HG03469 (cell line): Measurements from ENCODE around the gene RYR2.

Experiments
- ATAC-seq: cut with Tn5 transposase; IDR thresholded peaks from one replicate; pipeline ENCODE4 v1.9.1; 2021; ENCODE audit warnings: mild to moderate bottlenecking, moderate library complexity, moderate number of reproducible peaks; ENCODE audit not compliant: unreplicated experiment

The RYR2 gene

DNA sequence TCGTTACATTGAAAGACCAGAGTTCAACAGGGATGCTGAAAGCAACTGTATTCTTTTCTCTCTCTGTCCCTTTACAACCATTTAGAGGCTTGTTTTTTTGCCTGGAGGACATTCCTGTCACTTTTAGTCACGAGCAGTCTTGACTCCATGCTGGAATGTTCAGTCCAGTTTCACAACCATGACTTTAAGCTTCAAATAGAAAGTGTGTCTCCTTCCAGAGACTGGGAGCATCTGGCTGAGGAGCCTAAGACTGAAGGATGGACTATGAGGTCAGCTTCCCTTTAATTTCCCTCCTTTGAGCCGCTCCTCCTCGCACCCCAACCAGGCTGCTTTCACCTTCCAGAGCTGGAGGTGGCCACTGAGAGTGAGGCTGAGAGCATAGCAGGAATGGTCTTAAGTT is 10.5 kb upstream of the RYR2 start:
- no peak for ATAC-seq

DNA sequence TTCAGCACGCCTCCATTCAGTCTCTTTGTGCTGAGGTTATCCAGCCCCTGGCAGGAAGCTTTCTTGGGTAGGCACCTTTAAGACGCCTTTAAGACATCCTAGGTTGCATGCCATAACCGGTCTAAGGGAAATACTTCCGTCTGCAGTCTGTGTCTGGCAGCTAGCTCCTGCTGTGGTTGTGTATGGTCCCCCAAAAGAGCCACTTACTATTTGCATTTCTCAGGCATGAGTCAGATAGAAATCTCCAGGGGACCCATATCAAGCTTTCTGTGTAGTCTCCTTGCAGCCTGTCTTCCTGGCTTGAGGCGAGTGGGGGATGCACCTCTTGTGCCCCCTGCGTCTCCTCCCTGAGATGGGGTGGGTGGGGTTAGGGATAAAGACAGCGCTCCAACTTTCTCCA is 10.0 kb upstream of the RYR2 start:
- peak; percentile 98 for ATAC-seq

DNA sequence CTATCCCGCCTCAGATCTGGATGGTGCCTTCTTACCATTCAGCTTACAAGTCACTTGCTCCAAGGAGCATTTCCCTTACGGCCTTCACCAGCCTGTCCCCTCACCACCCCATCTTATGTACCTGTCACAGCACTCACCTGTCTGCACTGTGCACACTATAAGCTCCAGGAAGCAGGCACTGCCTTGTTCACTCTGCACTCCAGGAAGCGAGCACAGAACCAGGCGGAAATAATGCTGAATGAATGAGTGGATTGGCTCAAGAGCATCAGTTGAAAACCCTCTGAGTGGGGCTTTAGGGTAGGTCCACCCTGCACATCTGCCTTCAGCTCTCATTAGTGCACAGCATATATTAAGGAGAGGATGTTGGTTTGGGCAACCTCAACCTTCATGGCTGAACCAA is 8.9 kb upstream of the RYR2 start:
- no peak for ATAC-seq

DNA sequence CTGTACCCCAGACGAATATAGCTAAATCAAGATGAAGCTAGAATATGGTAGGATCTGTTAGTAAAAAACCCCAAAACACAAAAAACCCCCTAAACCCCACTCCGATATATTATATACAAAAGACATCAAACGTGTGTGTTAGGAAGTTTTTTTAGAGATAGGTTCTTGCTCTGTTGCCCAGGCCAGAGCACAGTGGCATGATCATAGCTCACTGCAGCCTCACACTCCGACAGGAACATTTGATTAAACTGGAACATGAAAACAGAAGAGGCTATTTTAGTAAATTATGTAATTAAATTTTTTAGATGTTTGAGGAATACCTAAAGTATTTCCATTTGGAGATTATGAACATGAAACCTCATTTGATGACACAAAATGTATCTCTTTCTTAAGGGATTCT is 8.2 kb upstream of the RYR2 start:
- no peak for ATAC-seq

DNA sequence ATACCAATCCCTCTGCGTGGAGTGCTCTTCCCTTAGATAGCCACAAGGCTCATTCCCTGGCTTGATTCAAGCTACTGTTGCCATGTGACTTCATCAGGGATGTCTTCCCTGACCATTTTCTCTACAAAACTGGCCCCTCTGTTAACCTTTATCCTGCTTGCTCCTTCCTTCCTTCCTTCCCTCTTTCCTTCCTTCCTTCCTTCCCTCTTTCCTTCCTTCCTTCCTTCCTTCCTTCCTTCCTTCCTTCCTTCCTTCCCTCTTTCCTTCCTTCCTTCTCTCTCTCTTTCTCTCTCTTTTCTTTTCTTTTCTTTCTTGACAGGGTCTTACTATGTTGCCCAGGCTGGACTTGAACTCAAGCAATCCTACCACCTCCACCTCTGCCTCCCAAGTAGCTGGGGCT is 6.2 kb upstream of the RYR2 start:
- no peak for ATAC-seq

DNA sequence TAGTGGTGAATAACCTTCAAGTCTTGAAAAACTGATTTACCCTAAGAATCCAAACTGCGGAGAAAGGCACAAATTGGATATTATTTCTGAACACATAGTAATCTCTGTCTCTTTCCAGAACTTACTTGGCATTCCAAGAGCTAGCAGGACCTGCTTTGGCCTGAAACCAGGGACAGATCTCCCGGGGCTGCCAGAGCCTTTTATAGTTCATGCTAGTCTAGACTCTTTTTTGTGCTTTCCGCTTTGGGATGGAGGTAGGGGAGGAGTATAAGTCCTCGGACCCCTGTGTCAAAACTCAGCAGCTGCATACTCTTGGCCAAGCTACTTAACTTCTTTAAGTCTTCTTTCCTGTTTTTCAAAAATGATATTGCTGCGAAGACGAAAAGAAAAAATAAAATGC is 3.8 kb upstream of the RYR2 start:
- ATAC-seq = no peak

DNA sequence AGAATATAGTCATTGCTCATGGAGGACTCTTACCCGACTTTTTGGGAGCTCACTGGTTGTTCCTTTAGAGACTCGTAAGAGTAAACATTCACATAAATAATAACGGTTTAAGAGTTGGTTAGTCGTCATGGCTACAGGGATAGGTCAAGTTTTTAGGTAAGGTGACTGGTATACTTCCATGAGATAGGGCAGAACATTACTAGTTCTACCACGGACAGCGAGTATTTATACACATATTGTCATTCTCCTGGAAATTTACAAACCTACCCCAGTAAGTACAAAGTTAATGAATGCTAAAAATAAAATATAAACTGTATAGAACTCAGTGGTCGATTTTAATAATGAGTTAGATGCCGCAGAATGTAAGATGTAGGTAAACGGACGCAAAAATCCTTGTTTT is 1.2 kb upstream of the RYR2 start:
- no peak for ATAC-seq

DNA sequence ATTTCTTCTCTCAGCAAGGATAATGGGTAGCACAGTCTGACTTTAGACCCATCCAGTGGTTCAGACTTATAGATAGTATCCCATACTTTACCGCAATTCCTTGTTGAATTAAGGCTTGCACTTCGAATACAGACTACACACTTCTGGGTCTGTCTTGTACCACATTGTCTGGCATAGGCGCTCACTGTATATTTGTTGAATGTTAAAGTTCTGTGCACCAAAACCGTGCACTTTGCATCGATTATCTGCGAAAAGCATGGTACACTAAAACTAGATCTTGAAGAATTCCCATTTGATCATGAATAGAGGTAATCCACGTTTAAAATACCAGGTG is 556 bp upstream of the RYR2 start:
- ATAC-seq = no peak

DNA sequence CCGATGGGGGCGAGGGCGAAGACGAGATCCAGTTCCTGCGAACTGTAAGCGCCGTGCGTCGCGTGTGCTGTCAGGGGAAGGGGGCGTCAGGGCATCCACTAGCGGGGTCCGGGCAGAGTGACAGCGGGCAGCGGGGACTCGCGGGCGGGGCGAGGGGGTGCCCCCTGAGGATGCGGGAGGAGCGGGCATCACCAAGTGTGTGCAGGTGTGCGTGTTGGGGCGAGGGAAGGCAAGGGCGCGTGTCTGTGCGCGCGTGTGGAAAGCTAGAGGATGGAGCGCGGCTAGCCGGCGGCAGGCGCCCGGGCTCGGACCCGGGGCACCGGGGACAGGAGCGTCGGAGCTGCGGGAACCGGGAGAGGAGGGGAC is 525 bp downstream of the RYR2 start:
- no peak for ATAC-seq

DNA sequence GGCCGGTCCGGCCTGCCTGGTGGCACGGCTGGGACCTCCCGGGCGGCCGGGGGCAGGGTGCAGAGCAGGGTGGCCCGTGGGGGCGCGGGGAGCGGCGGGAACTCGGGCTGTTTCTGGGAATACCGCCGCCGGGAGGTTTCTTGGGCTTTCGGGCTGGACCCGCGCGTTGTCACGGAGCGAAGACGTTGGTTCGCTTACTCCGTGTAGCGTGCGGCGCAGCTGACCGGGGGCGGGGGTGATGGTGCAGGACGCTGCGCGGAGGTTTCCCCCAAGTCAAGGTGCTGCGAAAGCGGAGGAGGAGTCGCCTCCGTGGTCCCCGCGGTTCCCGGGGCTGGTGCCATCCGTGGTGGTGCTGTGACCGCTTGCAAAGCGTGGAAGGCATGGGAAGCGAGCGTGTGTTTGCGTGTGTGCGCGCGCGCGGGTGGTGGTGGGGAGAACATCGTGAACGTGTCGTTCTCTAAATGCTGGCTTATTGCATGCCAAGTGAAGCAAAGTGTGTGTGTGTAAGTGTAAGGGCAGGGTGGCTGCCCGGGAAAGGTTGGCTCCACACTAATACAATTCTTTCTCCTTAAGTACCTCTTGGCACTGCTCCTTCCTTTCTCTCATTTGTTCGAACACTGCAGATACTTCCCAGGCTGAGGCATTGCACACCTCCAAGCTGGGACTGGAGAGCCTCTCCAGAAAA is 1.1 kb downstream of the RYR2 start:
- no peak for ATAC-seq

DNA sequence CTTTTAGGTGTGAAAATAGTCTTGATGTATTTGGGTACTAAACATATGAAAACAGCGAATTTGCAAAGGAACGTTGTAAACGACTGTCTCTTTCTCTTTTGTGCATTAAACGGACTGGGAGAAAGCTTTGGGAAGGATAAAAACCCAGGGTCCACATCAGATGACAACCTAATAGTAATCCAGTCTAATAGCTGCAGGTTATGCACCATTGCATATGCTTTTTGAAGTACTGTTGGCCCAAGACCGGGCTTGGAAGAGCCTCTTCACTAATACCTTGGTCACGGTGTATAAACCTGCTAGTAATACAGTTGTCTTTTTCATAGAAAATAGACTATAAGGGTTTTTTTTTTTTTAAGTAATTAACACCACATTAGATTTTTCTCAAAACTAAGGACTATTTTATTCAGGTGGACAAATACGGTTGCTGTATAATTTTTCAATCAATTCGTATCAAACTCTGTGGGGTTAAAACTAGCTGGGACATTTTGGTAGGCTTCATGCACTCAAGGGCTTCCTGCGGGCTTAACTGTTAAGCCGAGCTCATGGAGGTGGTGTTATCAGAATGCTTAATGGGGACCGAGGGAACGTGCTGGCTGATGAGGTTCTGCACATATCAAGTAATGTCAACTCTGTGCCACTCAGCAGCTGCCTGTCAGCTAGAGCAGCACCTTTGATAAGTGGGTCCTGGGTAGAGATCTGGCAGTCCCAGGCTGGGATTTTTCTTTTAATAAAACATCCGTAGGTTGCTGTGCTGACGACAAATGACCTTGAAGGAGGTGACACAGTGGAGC is 2.1 kb downstream of the RYR2 start:
- no peak for ATAC-seq

DNA sequence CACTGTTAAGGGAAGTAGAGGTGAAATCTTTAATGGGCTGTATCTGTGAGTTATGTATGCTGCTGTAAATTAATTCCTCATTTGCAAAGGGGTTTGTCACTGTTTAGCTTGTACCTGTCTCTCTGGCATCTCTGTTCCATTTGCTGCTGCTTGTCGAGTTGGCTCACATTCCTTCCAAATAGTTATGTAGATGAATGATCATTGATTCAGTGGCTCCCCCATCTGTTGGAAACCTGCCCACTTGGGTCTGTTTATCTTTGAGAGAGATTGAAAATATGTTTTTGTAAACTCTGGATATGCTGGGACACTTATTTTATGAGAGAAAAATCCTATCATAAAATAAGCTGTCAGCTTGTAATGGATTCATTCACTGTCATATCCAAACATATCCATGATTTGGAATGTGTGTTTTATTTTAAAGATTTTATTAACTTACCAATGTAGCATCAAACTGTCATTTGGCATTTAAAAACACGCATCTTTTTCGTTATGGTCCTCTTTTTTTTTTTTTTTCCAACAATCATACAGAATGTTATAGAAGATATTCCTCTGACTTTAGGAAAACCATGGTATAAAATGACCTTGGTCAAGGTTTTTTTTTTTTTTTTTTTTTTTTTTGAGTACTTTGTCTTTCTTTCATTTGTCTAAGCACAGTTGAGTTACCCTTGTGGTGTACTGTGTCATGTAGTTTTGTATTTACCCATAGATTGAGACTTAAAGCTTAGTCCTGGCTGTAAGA is 3.5 kb downstream of the RYR2 start:
- no peak for ATAC-seq

DNA sequence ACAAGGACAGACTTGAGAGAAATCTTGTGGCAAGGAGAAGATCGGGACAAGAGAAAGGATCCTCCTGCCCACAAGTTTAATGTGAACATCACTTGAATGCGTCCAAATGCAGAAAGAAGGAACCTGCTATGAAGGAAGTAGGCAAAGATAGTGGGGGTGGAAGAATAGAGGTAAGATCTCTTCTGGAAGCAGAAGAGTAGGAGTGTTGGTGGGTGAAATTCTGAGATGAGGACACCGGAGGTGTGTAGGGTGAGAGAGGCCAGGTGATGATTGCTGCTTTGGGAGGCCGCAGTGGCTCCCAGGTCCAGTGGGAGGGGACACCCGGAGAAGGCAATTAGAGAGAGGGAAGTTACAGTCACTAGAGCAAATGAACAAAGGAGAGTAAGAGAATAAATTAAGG is 6.8 kb downstream of the RYR2 start:
- no peak for ATAC-seq

DNA sequence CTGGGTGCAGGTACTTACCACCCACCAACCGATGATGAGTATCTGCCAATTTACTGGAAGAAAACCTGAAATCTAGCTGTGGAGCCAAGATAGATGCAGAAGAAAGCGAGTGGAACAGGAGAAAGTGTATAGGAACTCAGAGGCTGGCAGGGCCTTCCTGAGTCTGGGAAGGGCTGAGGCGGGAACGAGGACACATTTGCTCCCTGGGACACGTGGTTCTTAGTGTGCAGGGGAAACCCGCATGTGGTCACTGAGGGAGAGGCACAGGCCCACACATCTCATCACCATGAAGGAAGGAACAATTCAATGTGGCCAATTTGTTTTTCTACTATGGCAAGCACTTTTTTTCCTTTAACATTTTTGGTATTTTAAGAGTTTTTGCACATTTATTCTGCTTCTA is 8.2 kb downstream of the RYR2 start:
- no peak for ATAC-seq

DNA sequence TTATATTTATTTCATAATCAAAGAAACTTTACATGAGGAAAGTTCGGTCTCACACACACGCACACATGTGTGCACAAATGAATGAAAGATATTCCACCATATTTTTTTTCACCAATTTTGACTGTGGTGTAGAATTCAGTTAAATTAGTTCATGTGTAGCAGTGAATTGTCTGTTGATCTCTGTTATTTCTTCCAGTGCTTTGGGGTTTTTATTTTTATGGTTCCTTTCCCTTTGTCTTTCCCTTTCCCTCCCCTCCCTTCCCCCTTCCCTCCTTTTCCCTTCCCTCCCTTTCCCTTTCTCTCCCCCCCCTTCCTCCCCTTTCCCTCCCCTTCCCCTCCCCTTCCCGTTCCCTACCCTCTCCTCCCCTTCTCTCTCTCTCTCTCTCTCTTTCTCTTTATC is 8.9 kb downstream of the RYR2 start:
- ATAC-seq = no peak

DNA sequence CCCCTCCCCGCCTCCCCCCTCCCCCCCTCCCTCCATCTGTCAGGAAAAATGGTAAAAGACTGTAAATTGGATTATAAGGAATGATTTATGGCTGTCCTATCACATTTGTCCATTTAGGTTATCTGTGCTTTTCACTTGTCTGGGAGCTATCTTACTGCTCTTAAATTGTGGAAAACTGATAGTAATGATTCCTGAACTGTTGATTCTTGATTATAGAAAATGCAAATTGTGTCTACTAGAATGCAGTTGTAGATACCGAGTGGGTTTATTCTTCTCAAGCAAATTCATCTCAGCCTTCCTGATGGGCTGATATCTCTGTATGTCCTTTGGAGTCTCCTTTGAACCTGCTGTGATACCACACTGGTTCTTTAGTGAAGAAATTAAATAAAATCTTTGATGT is 12.3 kb downstream of the RYR2 start:
- ATAC-seq = no peak

DNA sequence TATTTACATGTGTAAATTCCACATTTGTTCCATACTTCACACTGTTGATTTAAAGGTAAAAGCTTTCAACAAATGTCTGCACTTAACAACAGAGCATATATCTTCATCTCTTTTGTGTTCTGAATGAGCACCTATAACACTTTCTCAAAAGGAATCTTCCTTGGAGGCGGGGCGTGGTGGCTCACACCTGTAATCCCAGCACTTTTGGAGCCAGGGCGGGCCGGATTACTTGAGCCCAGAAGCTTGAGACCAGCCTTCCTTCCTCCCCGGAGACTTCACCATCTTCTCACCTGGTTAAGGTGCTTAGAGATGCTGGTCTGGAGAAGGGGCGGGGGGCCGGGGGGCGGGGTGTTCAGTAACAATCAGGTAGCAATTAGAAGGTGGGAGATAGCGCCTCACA is 16.5 kb downstream of the RYR2 start:
- ATAC-seq = no peak

DNA sequence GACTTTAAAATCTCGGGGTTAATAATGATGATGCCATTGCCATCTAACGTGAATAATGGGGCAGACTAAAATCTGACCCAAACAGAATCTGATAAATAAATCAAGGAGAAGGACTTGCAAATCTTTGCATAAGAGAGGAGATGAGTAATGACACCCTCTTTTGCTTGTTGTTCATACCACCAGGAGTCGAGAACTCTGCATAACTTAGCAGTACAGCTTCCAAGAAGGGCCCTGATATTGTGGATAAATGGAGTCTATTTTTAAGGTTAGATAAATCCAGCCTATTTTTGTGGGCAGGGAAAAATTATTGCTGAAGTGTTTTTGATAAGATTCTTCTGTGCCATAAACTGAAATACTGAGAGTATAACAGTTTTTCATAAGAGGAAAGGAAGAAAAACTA is 17.3 kb downstream of the RYR2 start:
- ATAC-seq = no peak

DNA sequence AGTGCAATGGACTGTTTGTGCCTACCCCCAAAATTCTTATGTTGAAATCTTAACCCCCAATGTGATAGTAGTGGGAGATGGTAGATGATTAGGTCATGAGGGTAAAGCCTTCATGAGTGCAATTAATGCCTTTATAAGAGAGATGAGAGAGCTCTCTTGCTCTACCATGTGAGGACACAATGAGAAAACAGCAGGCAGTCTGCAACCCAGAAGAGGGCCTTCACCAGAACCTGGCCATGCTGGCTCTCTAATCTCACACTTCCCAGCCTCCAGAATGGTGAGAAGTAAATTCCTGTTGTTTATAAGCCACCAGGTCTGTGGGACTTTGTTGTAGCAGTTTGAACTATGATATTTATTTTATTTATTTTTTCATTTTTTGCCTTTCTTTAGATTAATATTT is 21.0 kb downstream of the RYR2 start:
- ATAC-seq = no peak

DNA sequence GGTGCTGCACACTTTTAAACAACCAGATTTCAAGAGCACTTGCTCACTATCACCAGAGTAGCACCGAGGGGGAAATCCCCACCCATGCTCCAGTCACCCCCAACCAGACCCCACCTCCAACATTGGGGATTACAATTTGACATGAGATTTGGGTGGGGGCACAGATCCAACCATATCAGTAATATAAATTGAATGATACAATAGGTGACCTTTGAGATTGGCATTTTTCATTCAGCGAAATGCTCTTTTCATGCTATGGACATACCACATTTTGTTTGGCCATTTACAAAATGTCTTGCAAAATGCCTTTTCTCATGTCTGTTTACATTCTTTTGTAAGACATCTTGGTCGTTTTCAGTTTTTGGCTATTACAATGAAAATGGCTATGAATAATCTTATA is 23.9 kb downstream of the RYR2 start:
- ATAC-seq = no peak

DNA sequence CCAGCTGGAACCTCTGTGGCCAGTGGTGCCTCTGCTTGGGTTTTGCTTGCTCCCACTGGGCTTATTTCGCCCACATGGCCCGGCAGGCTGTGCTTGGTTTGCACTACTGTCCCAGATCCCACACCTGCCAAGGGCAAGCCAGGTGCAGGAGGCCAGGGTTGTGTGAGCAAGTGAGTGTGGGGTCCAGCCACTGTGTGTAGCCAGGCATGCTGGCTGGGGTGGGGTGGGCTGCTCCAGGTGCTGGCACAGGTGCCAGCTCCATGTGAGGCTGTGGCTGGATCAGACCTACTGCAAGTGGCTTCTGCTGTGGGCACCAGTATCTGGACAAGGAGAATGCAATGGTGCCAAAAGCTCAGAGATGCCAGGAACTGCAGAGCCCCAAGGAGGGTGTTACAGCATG is 28.5 kb downstream of the RYR2 start:
- ATAC-seq = no peak
